GM23248 (cell line): Measurements from ENCODE around the gene TBX2. TPM values are rescaled to one million over a fixed set of nuclear protein-coding genes. Genes with fewer than 3 reads are reported as not detected.

Experiments used
- DNase-seq: peaks from one replicate; pipeline ENCODE4 v3.0.0-alpha.2; 2015
- H2AFZ ChIP-seq: fragments of 200-600 bp; sonication (generic); 2 replicates; pipeline ENCODE4 v1.6.1; 2016; ENCODE audit warnings: antibody characterized with exemption
- H3F3A ChIP-seq: fragments of 200-600 bp; sonication (generic); 2 replicates; pipeline ENCODE4 v1.6.1; 2016; ENCODE audit warnings: mild to moderate bottlenecking, antibody characterized with exemption, mixed run types; ENCODE audit not compliant: insufficient read depth
- H3K27ac ChIP-seq: fragments of 200-600 bp; sonication (generic); 2 replicates; pipeline ENCODE4 v1.5.1; 2016; ENCODE audit warnings: mild to moderate bottlenecking
- H3K27me3 ChIP-seq: fragments of 200-600 bp; sonication (generic); replicated peaks from 2 replicates; pipeline ENCODE4 v1.6.1; 2016; ENCODE audit warnings: mild to moderate bottlenecking; ENCODE audit not compliant: insufficient read depth
- H3K36me3 ChIP-seq: fragments of 200-600 bp; sonication (generic); 2 replicates; pipeline ENCODE4 v1.6.1; 2016; ENCODE audit warnings: low read depth, mild to moderate bottlenecking
- H3K4me1 ChIP-seq: fragments of 200-600 bp; sonication (generic); 2 replicates; pipeline ENCODE4 v1.6.1; 2016; ENCODE audit warnings: mild to moderate bottlenecking; ENCODE audit not compliant: insufficient read depth
- H3K4me2 ChIP-seq: fragments of 200-600 bp; sonication (generic); one replicate; pipeline ENCODE4 v1.6.1; 2016; ENCODE audit warnings: mild to moderate bottlenecking; ENCODE audit not compliant: unreplicated experiment
- H3K4me3 ChIP-seq: fragments of 200-600 bp; sonication (generic); 2 replicates; pipeline ENCODE4 v1.5.1; 2016; ENCODE audit warnings: mild to moderate bottlenecking
- H3K79me2 ChIP-seq: fragments of 200-600 bp; sonication (generic); 2 replicates; pipeline ENCODE4 v1.6.1; 2016; ENCODE audit warnings: mild to moderate bottlenecking; ENCODE audit not compliant: insufficient read depth
- H3K9ac ChIP-seq: fragments of 200-600 bp; sonication (generic); 2 replicates; pipeline ENCODE4 v1.6.1; 2016; ENCODE audit warnings: mild to moderate bottlenecking
- H3K9me2 ChIP-seq: fragments of 200-600 bp; sonication (generic); 2 replicates; pipeline ENCODE4 v1.6.1; 2016; ENCODE audit warnings: mixed run types, mild to moderate bottlenecking, moderate library complexity; ENCODE audit not compliant: insufficient read depth
- H3K9me3 ChIP-seq: fragments of 200-600 bp; sonication (generic); one replicate; pipeline ENCODE4 v1.6.1; 2017; ENCODE audit warnings: low read depth
- H4K20me1 ChIP-seq: fragments of 200-600 bp; sonication (generic); 2 replicates; pipeline ENCODE4 v1.6.0; 2016; ENCODE audit not compliant: insufficient read depth
- EZH2 ChIP-seq: fragments of 200-600 bp; sonication (generic); IDR thresholded peaks from 2 replicates; pipeline ENCODE4 v1.6.1; 2018; ENCODE audit warnings: antibody characterized with exemption, mild to moderate bottlenecking; ENCODE audit not compliant: insufficient read depth, poor library complexity, severe bottlenecking
- EZH2phosphoT487 ChIP-seq: fragments of 200-600 bp; sonication (generic); IDR thresholded peaks from 2 replicates; pipeline ENCODE4 v1.6.1; 2018; ENCODE audit warnings: antibody characterized with exemption, moderate library complexity, mild to moderate bottlenecking, low read depth; ENCODE audit not compliant: insufficient read depth
- WGBS, 2 experiments: methylation state at CpG; one replicate each; pipeline ENCODE4 v1.1.6; 2015 to 2017; ENCODE audit warnings: low lambda C conversion rate in 2 of 2, low coverage in 1 of 2; ENCODE audit errors: missing lambda C conversion rate in 2 of 2; 5-methylcytosine and 5-hydroxymethylcytosine counted together
- in situ Hi-C: fragments of 300-500 bp; cut with MboI; formaldehyde crosslinking; loops from 2 replicates; pipeline ENCODE4 v1.15.0; 2020
- polyA plus RNA-seq: library from polyadenylated mRNA; unstranded; fragments of >200 nt; fragmentation: Nextera tagmentation; extraction: Ambion mirVana; gene quantifications from 2 replicates; pipeline ENCODE4 v1.2.1, GENCODE V29; 2016
- total RNA-seq: library from RNA; depleted of rRNA; stranded (reverse); fragments of >200 nt; shearing (Covaris generic); gene quantifications from 2 replicates; pipeline ENCODE4 v1.2.3, GENCODE V29; 2014

Gene TBX2
- total and polyA plus RNA-seq, 2 experiments from 2014 or later: 1.7 to 11.1 TPM

- no peaks in the 10 kb centered on the region for H3K9me3 ChIP-seq
- TF ChIP-seq EZH2phosphoT487: no peak
- no peak for TF ChIP-seq EZH2
- peak; percentile 52 for DNase-seq
- WGBS, 2 experiments: 2 to 3% methylated on average over 24 to 30 of the region's 34 CpGs
- H3K9me2 ChIP-seq: no peaks in the 10 kb centered on the region
- H3K36me3 ChIP-seq: no peaks in the 10 kb centered on the region; the same call in 1 of the 2 replicates
- H3K4me2 ChIP-seq: peak overlapping the region; percentile 83
- peak overlapping the region; percentile 95 for H3K9ac ChIP-seq
- H3K79me2 ChIP-seq: peaks cover 49% of the 10 kb centered on the region
- peak overlapping the region; percentile 92 for H3K4me3 ChIP-seq
- 0 out of 2 replicates have a peak, but pooled peaks cover 10% of the 10 kb centered on the region for H3K4me1 ChIP-seq
- H2AFZ ChIP-seq: peak overlapping the region; percentile 80
- in situ Hi-C loops: loop anchor here (10.0 to 25.0 kb wide), 2 partner anchors 384 to 686 kb away; no protein-coding TSS in a partner anchor
- no peaks in the 10 kb centered on the region for H3F3A ChIP-seq
- peak overlapping the region; percentile 83; the same call in 1 of the 2 replicates for H3K27ac ChIP-seq
- no peaks in the 10 kb centered on the region for H3K27me3 ChIP-seq
- H4K20me1 ChIP-seq: no peaks in the 10 kb centered on the region
These were observed 917 bp upstream of the TBX2 start for GRCh38 chr17:61398721-61399130.

GRCh38 chr17:61400066-61400716 is 548 bp downstream of the TBX2 start:
- Histone ChIP-seq H3K27ac (peak overlapping the region; percentile 83), H3K36me3 (no peaks in the 10 kb centered on the region; the same call in 1 of the 2 replicates), H3K4me1 (0 out of 2 replicates have a peak, but pooled peaks cover 10% of the 10 kb centered on the region), H3K4me2 (peak overlapping the region; percentile 99), H3K9ac (peak overlapping the region; percentile 95), H3K4me3 (peak overlapping the region; percentile 92), H3K79me2 (peaks cover 62% of the 10 kb centered on the region), H4K20me1 (no peaks in the 10 kb centered on the region), H2AFZ (peak overlapping the region; percentile 78), H3K9me3 (no peaks in the 10 kb centered on the region), H3F3A (no peaks in the 10 kb centered on the region), H3K9me2 (no peaks in the 10 kb centered on the region), H3K27me3 (no peaks in the 10 kb centered on the region)
- 1% methylated on average over 45 to 62 of the region's 90 CpGs for WGBS, 2 experiments
- TF ChIP-seq EZH2phosphoT487 (no peak), EZH2 (no peak)
- DNase-seq: peak; percentile 81
- in situ Hi-C loops: no loop called here

DNA sequence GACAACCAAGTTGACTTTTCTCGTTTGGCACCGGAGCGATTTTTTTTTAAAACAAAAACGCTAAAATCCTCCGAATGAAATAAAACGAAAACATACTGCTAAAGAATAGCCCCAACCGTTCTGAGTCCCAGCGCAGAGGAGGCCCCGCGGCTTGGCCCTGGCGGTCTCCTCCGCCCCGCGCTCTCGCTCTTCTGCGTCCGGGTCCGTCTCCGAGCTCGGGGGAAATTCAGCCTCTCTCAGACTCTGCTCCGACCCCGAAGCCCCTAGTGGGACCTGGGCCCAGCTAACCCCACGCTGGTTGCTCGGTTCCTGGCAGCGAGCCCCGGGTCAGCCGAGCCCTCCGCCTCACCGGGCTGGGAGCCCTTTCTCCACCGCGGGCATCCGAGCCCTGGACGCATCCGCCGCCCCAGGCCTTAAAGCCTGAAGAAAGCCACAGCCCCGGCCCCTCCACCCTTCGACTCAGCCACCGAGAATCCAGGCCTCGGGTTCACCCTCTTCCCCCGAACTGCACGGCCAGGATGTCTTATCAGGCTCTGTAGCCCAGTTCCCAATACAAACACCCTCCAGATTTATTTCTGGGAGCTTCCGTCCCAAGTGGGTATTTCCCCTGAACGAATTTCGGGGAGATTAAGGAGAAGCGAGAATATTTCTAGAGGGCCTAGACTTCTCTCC is 1.2 kb downstream of the TBX2 start:
- Histone ChIP-seq H3K9me2 (no peaks in the 10 kb centered on the region), H3K4me1 (0 out of 2 replicates have a peak, but pooled peaks cover 10% of the 10 kb centered on the region), H3K4me3 (peak overlapping the region; percentile 92), H3K4me2 (peak overlapping the region; percentile 99), H2AFZ (peak overlapping the region; percentile 78), H3K27me3 (no peaks in the 10 kb centered on the region), H3K27ac (peak overlapping the region; percentile 83), H3K36me3 (no peaks in the 10 kb centered on the region; the same call in 1 of the 2 replicates), H3K79me2 (peaks cover 62% of the 10 kb centered on the region), H3F3A (no peaks in the 10 kb centered on the region), H4K20me1 (no peaks in the 10 kb centered on the region), H3K9me3 (no peaks in the 10 kb centered on the region), H3K9ac (peak overlapping the region; percentile 95)
- TF ChIP-seq EZH2phosphoT487 (no peak), EZH2 (no peak)
- in situ Hi-C loops: no loop called here
- WGBS, 2 experiments: 5 to 8% methylated on average over 44 to 45 of the region's 45 CpGs
- DNase-seq: peak; percentile 75

DNA sequence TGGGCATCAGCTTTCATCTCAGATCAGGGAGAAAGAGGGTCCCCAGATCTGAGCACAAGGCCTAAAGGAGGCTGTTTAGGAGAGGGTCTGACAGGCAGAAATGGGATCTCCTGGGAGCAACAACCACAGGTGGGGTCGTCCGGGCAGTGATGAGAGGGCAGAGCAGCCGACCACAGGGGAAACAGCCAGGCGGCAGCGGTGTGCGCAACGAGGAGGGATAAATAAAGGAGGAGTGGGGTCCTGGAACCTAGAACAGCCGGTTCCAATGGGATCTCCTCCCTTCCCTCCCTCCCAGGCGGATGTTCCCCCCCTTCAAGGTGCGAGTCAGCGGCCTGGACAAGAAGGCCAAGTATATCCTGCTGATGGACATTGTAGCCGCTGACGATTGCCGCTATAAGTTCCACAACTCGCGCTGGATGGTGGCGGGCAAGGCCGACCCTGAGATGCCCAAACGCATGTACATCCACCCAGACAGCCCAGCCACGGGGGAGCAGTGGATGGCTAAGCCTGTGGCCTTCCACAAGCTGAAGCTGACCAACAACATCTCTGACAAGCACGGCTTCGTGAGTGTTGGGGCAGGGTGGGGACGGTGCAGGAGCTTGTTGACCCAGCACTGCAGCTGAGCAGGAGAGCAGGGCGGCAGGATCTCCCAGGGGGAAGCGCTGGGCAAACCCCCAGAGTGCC is 1.9 kb downstream of the TBX2 start:
- DNase-seq: peak; percentile 49
- no peaks in the 10 kb centered on the region; the same call in 1 of the 2 replicates for H3K36me3 ChIP-seq
- H3K79me2 ChIP-seq: peaks cover 62% of the 10 kb centered on the region

More for the DNA sequence above, 1.9 kb downstream of the TBX2 start:
- peak overlapping the region; percentile 78 for H2AFZ ChIP-seq
- H3K9me3 ChIP-seq: no peaks in the 10 kb centered on the region
- 82 to 85% methylated on average over 25 of the region's 25 CpGs for WGBS, 2 experiments
- peak overlapping the region; percentile 99 for H3K4me2 ChIP-seq
- in situ Hi-C loops: no loop called here
- H3K27me3 ChIP-seq: no peaks in the 10 kb centered on the region
- peak overlapping the region; percentile 83 for H3K27ac ChIP-seq
- H3K9me2 ChIP-seq: no peaks in the 10 kb centered on the region
- H3K4me1 ChIP-seq: 0 out of 2 replicates have a peak, but pooled peaks cover 10% of the 10 kb centered on the region
- TF ChIP-seq EZH2phosphoT487 (no peak), EZH2 (no peak)
- peak overlapping the region; percentile 92 for H3K4me3 ChIP-seq
- peak overlapping the region; percentile 95 for H3K9ac ChIP-seq
- H4K20me1 ChIP-seq: no peaks in the 10 kb centered on the region
- no peaks in the 10 kb centered on the region for H3F3A ChIP-seq
